Adrenal gland (tissue), 5 donors: ENCODE results near the gene SMURF1.

ENCODE experiments used
- POLR2A ChIP-seq, 2 donors: fragments of 450-650 bp; IDR thresholded peaks; one replicate each; pipeline ENCODE4 v1.6.1; 2017; ENCODE audit warnings: antibody characterized with exemption in 2 of 2, mild to moderate bottlenecking in 2 of 2, moderate library complexity in 1 of 2
- TF ChIP-seq, protein P1 (sequence below), 6 experiments: fragments of 450-650 bp in 4 of 6; fragments of 200-600 bp in 2 of 6; sonication (generic) in 1 of 6; IDR thresholded peaks; 1 replicate in 5 of 6; 2 replicates in 1 of 6; pipeline versions ENCODE4 v1.5.1 to v1.8.0; 2016 to 2021; ENCODE audit warnings: antibody characterized with exemption in 6 of 6, mild to moderate bottlenecking in 2 of 6, moderate library complexity in 1 of 6
- donor health status: DM: no; HTN: no; CAD: no.

GRCh38 chr7:99165816-99166215, 21.9 kb upstream of the SMURF1 start:
- TF ChIP-seq, protein P1, sequence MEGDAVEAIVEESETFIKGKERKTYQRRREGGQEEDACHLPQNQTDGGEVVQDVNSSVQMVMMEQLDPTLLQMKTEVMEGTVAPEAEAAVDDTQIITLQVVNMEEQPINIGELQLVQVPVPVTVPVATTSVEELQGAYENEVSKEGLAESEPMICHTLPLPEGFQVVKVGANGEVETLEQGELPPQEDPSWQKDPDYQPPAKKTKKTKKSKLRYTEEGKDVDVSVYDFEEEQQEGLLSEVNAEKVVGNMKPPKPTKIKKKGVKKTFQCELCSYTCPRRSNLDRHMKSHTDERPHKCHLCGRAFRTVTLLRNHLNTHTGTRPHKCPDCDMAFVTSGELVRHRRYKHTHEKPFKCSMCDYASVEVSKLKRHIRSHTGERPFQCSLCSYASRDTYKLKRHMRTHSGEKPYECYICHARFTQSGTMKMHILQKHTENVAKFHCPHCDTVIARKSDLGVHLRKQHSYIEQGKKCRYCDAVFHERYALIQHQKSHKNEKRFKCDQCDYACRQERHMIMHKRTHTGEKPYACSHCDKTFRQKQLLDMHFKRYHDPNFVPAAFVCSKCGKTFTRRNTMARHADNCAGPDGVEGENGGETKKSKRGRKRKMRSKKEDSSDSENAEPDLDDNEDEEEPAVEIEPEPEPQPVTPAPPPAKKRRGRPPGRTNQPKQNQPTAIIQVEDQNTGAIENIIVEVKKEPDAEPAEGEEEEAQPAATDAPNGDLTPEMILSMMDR (IDR thresholded peaks at IDR 0.05), result no peak
- TF ChIP-seq POLR2A (IDR thresholded peaks at IDR 0.05), result no peak
